ENCODE results near the gene RANBP3L. TPM values are rescaled to one million over a fixed set of nuclear protein-coding genes. Genes with fewer than 3 reads are reported as not detected.

Gene RANBP3L
- total RNA-seq, 1 donor, result 1.3 TPM

GRCh38 chr5:36270876-36271575 is 30.7 kb downstream of the RANBP3L start:
- TF ChIP-seq CTCF (IDR thresholded peaks at IDR 0.05; ENCODE audit: insufficient read depth, low read depth, low read length), result no peak
- H3K4me3 ChIP-seq (ENCODE audit: low read depth, low read length), result no peak overlapping the region
- no peak for DNase-seq (ENCODE audit: low read depth)

- no peak for DNase-seq (ENCODE audit: low read depth)
- no peak for TF ChIP-seq CTCF (IDR thresholded peaks at IDR 0.05; ENCODE audit: insufficient read depth, low read depth, low read length)
- no peak overlapping the region for H3K4me3 ChIP-seq (ENCODE audit: low read depth, low read length)
Observed at GRCh38 chr5:36270175-36270574, 31.5 kb downstream of the RANBP3L start.

GRCh38 chr5:36269478-36269877 is 32.2 kb downstream of the RANBP3L start:
- DNase-seq (ENCODE audit: low read depth), result no peak
- no peak for TF ChIP-seq CTCF (IDR thresholded peaks at IDR 0.05; ENCODE audit: insufficient read depth, low read depth, low read length)
- no peak overlapping the region for H3K4me3 ChIP-seq (ENCODE audit: low read depth, low read length)

- no peak for TF ChIP-seq CTCF (IDR thresholded peaks at IDR 0.05; ENCODE audit: insufficient read depth, low read depth, low read length)
Observed at GRCh38 chr5:36267905-36268304, 33.8 kb downstream of the RANBP3L start.

GRCh38 chr5:36264202-36264760 is 37.4 kb downstream of the RANBP3L start:
- DNase-seq (ENCODE audit: low read depth), result no peak
- no peak overlapping the region for H3K4me3 ChIP-seq (ENCODE audit: low read depth, low read length)
- no peak for TF ChIP-seq CTCF (IDR thresholded peaks at IDR 0.05; ENCODE audit: insufficient read depth, low read depth, low read length)

More at GRCh38 chr5:36267905-36268304, 33.8 kb downstream of the RANBP3L start:
- DNase-seq (ENCODE audit: low read depth), result no peak
- no peak overlapping the region for H3K4me3 ChIP-seq (ENCODE audit: low read depth, low read length)

GRCh38 chr5:36261186-36261585 is 40.5 kb downstream of the RANBP3L start:
- H3K4me3 ChIP-seq (ENCODE audit: low read depth, low read length), result no peak overlapping the region
- DNase-seq (ENCODE audit: low read depth), result no peak
- no peak for TF ChIP-seq CTCF (IDR thresholded peaks at IDR 0.05; ENCODE audit: insufficient read depth, low read depth, low read length)
